Mammary epithelial cell (primary cell): ENCODE data around the gene RCBTB2.

Experiments used
- CTCF ChIP-seq, 2 donors: IDR thresholded peaks in 1 of 2; conservative IDR thresholded peaks in 1 of 2; 2 replicates each; pipeline ENCODE4 v1.5.1; 2011 to 2012; ENCODE audit warnings: inconsistent platforms in 2 of 2, low read length in 2 of 2, mild to moderate bottlenecking in 2 of 2, control low read depth in 1 of 2, low read depth in 1 of 2; ENCODE audit not compliant: insufficient read depth in 1 of 2; ENCODE audit errors: extremely low read depth in 1 of 2
- EZH2 ChIP-seq: IDR thresholded peaks from 2 replicates; pipeline ENCODE4 v1.6.1; 2012; ENCODE audit warnings: low read length, inconsistent platforms, borderline replicate concordance

- TF ChIP-seq CTCF (conservative IDR thresholded peaks at IDR 0.05 in 1 of 2, IDR thresholded peaks at IDR 0.05 in 1 of 2; ENCODE audit: extremely low read depth in 1 of 2, insufficient read depth in 1 of 2, low read depth in 1 of 2, low read length in 2 of 2) (no peak), EZH2 (no peak)
These were observed 47.4 kb downstream of the RCBTB2 start for GRCh38 chr13:48485432-48485831.
